HG03432 (cell line): ENCODE measurements around the gene U2AF2.

Experiments used
- ATAC-seq: cut with Tn5 transposase; IDR thresholded peaks from one replicate; pipeline ENCODE4 v1.9.1; 2021; ENCODE audit warnings: mild to moderate bottlenecking, moderate library complexity; ENCODE audit not compliant: unreplicated experiment

The U2AF2 gene

GRCh38 chr19:55642153-55643002, 12.5 kb upstream of the U2AF2 start:
- peak; percentile 11 for ATAC-seq

GRCh38 chr19:55643003-55643886, 11.6 kb upstream of the U2AF2 start, which contains the start of gene ZNF581:
Gene ZNF581, plus strand, starts transcription at chr19:55643649. Its CDS starts 923 bp downstream, at chr19:55644572.
- ATAC-seq, result peak; percentile 35

DNA sequence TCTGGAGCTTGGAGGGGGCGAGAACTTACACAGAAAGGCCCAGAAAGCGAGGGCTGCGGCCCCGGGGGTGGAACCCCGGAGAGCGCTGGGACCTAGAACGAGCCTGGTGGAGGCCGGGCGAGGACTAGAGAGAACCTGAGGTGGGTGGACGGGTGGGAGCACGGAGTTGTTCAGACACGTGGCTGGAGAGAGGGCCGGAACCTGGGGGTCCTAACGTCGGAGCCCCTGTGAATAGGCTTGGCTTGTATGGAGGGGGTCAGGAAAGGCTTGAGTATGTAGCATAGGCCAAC, 11.0 kb upstream of the U2AF2 start:
- no peak for ATAC-seq

DNA sequence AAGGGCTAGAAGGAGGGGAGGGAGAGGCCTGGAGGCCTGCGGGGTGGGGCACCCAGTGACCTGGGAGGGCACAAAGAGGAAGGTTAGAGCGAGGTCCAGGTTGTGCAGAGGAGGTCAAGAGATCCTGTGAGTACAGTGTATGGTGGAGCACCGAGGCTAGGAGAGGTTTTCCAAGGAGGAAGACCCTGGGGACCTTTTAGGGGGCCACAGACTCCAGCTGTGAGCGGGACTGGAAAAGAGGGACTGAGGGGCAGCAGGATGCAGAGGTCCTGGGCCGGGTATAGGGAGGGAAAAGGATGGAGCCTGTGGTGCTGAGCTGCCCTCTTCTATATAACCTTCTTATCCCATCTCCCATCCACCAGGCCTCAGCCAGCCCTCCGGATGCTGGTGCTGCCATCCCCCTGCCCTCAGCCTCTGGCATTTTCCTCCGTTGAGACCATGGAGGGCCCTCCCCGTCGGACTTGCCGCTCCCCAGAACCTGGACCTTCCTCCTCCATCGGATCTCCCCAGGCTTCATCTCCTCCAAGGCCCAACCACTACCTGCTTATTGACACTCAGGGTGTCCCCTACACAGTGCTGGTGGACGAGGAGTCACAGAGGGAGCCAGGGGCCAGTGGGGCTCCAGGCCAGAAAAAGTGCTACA, 10.5 kb upstream of the U2AF2 start:
- ATAC-seq, result no peak

DNA sequence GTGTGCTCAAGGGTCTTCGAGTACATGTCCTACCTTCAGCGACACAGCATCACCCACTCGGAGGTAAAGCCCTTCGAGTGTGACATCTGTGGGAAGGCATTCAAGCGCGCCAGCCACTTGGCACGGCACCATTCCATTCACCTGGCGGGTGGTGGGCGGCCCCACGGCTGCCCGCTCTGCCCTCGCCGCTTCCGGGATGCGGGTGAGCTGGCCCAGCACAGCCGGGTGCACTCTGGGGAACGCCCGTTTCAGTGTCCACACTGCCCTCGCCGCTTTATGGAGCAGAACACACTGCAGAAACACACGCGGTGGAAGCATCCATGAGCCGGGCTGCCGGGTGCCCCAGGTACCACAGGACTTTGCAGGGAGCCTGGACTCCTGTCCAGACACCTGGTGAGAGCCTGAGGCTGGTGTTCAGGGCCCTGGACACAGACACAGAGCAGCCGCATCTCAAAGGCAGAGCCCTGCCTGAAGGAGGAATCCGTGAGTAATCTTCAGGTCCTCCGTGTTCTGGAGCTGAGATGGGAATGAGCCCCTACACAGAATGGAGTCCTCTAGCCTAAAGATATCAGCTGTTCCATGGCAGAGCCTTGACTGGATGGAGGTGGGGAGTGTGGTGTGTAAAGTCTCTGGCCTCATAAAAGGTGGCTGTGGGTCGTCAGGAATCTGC, 9.9 kb upstream of the U2AF2 start:
- ATAC-seq, result no peak

DNA sequence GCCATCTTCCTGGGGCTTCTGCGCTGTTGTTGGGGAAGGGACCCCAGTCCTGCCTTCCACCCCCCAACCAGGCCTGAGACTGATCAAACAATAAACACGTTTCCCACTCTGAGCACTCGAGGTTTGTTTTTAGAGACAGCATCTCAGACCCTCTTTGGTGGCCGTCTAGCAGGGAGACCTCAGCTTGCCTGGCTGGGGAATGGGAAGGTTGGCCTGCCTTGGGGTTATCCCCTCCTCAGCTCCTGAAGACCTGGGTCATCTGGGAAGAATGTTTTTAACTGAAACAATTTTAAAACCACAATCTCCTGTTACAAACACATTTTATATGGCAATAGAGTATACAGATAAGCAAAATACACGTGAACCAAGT, 9.3 kb upstream of the U2AF2 start:
- ATAC-seq, result no peak

DNA sequence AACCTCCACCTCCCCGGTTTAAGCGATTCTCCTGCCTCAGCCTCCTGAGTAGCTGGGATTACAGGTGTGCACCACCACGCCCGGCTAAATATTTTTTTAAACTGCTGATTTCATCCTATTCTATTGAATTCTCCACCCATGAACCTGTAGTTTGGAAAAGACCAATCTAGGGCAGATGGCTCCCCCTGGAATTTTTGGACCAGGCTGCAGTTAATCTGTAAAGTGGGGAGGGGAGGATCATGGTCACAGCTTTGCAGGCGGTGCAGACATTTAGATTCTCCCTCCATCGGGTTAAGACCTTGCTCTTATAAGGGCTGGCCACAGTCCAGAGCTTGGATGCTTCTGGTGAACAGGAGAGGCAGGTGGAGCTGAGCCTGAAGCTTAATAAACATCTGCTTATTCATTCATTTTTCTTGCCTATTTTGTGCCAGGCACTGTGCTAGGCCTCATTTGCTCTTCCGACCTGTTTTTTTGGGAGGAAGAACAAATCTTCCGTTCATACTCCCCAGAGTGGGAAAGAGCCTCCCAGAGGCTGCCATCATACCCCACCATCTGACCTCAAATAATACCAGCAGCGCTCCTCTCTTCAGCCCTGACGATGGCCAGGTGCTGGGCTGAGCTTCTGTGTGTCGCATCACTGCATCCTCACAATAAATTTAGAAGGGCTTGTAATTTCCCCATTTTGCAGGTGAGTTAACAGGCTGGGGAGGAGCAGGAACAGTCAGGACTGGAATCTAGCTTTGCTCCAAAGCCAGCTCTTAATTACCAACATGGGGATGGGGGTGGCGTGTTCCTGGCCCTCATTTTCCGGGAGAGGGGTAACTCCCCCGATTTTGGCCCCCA, 7.7 kb upstream of the U2AF2 start:
- ATAC-seq, result no peak

DNA sequence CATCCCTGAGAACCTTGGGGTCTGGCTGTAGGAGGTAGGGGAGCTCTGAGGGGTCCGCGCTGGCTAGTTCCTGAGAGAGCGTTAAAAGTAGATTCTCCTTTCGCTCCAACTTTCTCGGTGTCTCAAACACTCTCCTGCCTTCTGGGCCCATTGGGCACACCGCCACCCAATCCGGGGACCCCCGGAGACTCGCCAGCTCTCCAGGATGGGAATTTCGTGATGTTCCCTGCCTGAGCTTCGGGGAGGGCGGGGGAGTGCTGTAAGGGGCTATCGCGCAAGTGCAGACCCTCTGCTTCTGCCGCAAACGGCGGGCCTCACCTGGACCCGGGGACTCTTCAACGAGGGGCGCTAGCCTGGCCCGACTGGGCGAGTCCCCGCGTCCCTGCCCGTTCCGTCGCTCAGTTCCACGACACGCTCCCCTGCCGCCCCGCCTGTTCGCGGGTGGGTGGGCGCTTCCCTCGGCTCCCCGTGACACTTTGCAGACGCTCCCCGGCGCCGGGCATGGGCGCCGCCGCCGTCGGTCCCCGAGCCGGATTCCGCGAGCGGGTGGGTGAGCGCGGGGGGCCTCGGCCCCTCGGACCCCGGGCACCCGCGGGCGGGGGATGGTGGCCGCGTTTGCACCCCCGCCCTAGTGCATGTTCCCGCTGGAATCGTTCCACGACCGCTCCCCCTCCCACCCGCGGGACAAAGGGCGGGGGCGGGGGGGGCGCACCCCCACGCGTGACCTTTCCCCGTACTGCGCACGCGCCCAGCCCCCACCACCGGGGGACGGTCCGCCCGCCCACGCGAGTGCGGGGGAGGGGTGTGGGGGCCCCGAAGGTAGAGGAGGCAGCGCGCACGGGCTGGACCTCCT, 6.9 kb upstream of the U2AF2 start, which contains the start of gene CCDC106:
TSS of gene CCDC106 (plus strand) at position 481 of the 853 bp plus-strand sequence. CDS start 835 bp downstream, outside the sequence.
- peak; percentile 26 for ATAC-seq

DNA sequence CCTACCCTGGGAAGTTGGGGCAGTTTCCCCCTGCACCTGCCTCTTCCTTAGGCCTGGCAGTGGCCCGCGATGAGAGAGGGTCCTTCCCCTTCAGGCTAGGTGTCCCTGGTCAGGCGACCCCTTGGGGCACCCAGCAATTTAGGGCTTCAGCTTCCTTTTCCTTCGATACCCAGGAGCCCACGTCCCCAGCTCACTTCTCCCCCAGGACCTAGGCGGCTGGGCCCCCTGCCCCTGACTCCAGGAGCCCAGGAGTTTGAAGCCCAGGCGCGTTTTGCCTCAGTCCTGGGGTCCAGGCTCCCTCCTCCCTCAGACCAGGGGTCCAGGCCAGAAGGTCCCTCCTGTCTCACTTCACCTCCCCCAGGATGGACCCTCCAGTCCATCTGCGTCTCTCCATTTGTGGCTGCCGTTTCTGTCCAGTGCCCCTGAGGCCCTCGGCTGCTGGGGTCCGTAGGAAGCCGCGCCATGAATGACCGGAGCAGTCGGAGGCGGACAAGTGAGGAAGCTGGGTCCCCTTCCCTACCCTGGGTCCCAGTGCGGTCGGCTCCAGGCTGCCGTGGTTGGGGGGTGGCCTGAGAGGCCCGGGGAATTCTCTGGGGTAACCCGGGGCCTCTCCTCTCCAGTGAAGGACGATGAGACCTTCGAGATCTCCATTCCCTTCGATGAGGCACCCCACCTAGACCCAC, 6.1 kb upstream of the U2AF2 start:
- ATAC-seq, result no peak

DNA sequence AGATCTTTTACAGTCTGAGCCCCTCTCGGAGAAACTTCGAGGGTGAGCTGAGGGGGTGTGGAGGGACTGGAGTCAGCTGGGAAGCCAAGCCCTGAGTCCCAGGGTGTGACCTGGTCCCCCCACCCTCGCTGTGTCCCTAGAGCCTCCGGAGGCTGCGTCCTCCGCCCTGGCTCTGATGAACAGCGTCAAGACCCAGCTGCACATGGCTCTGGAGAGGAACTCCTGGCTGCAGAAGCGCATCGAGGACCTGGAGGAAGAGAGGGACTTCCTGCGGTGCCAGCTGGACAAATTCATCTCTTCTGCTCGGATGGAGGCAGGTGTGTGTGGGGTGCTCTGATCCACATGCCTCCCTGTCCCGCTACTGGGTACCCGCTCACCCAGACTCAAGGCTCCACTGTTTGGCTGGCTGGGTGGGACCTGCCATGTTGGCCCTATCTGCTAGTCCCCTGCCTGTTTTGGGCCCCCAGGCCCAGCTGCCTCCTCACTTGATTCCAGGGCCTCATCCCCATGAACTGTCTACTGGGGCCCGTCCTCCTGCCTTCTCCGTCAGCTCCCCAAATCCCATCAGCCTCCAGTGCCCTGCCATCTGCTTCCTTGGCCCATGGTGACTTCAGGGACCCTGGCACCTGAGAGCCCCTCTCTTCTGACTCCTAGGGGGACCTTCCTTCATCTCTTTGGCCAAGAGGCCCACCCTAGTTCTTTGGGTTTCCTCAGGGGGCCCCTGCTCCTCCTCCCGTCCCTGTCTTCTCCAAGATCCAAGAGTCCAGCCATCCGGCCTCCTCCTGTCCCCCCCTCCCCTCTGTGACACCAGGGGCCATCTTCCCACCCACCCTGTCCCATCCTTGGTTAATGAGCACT, 5.3 kb upstream of the U2AF2 start:
- no peak for ATAC-seq

DNA sequence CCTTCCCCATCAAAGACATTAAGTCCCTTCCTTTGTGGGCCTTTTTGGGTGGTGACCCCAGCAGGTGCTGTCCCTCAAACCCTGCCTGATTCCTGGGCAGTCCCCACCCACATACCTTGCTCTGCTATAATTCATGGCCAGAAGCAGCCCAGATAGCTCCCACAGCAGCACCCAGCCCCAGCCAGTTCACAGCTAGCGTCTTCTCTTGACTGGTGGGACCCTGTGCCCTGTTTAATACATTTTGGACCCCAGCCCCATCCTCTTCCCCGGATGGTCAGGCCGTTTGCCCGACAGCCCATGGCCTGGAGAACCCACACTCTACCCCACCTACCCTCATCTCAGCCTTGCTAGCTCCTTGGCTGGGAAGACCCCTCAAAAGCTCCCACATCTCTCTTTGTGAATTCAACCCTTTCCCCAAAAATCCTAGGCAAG, 4.7 kb upstream of the U2AF2 start:
- no peak for ATAC-seq

GRCh38 chr19:55650602-55651230, 4.1 kb upstream of the U2AF2 start:
- no peak for ATAC-seq

DNA sequence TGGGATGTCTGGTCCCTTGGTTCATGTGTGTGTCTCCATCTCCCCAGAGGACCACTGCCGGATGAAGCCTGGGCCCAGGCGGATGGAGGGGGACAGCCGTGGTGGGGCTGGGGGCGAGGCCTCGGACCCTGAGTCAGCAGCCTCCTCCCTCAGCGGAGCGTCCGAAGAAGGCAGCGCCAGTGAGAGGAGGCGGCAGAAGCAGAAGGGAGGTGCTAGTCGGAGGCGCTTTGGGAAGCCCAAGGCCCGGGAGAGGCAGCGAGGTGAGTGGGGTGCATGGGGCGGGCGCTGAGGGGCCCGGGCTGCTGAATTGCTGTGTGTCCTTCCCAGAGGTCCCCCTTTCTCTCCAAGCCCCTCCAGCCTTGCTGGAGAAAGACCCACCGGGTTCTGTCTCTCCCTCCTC, 3.6 kb upstream of the U2AF2 start:
- no peak for ATAC-seq

GRCh38 chr19:55652311-55653128, 2.3 kb upstream of the U2AF2 start:
- ATAC-seq, result no peak

- peak; percentile 48 for ATAC-seq
These were observed 1.0 kb upstream of the U2AF2 start for GRCh38 chr19:55653651-55654322.
